T-helper 2 cell (primary cell): ENCODE data around the gene MPZL3.
A peak's percentile ranks its signal among the peaks of the same experiment; 100 is the strongest.

Experiments
- DNase-seq, 5 experiments: peaks; one replicate each; pipeline versions ENCODE4 v3.0.0 to v3.0.0-alpha.2; 2012 to 2022

The MPZL3 gene

DNA sequence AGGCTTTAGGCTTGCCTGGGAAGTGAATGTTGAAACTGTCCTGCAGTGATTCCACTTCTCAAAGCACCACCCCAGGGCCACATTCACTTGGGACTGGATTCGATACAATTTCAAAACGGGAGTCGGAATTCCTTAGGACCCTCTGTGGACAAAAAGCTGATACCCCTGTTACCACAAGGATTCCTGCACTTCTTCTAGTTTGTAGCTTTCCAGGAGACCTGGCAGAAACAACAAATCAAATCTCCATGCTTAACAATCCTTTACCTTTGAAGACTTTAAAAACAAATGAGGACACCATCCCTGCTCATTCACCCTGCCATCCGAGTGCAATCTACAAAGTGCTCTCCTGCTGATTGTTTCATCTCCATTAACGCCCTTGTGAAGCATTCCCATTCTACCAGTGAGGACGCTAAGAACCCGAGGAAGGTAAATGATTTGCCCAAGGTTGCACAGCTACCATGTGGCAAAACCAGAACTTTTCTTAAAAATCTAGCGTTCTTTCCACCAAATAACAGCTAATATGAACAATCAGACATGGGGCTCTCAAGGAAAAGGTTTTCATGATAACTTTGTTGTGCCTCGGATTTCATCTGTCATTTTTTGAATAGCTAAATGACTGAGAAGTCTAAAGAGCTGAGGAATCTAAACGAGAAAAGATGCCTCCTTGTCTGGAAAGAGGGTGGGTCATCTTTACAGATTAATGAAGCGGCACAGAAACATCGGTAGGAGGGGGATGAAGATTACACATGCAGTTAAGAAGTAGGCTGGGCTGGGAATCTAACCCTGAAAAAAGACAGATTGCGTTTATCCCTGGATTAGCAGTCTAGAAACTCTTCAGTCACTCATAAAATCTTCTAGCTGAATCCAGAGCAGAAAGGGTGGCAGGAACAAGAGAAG lies 12.7 kb upstream of the MPZL3 start:
- DNase-seq = no peak

DNA sequence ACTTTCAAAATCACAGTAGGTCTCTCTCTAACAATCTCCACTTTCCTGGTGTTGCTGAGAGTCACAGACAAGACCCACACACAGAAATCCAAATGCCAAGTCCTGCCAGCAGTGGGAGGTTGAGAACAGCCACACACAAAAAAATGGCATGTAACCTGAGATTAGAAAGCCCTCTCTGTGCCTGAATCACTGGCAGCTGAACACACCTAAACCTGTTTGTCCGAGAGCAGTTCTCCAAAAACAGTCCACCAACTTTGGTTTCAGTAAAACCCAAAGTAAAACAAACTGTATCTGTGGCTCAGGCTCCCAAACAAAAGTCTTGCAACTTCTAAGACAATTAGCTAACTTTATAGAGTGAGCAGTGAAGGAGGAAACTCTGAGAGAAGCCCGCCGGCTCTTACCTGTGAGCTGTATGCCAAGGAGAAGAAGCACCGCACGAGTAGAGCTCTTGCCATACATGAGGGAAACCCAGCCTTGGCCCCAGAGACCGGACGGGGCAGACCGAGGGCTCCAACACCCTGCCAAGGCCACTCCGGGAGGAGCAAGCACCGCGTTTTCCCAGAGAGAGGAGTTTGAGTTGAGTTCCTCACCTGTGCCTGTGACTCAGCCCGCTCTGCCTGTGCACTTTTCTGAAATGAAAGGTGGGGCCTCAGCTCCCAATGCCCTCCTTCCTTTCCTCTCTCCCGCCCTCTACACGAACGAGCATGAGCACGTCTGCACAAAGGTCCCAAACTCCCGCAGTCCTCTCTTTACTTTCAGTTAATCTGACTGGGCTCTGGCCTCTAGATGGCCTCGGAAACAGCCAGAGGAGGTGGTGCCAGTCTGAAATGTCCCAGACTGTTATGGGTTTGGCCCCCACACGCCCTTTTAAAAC lies 11.8 kb upstream of the MPZL3 start, which contains the start of gene MPZL2:
TSS of gene MPZL2 (minus strand) at position 603 of the 874 bp plus-strand sequence. CDS start at position 459, 144 bp downstream.
- DNase-seq = no peak

DNA sequence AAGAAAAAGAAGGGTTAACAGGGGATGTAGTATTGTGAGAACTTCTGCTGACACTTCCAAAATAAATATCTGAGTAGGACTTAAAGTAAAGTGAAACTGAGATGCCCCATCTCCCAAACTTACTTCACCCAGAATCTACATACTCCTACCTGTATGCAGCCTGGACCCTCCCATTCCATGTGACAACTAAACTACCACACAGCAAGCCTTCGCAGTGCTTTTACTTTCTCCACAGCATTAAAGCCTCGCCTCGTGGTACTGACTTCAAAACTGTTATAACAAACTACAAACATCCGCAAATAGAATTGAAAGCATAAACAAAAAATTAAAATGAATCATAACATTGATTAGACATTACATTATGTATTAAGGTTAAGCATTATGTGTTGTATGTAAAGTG lies 10.9 kb upstream of the MPZL3 start:
- no peak for DNase-seq

DNA sequence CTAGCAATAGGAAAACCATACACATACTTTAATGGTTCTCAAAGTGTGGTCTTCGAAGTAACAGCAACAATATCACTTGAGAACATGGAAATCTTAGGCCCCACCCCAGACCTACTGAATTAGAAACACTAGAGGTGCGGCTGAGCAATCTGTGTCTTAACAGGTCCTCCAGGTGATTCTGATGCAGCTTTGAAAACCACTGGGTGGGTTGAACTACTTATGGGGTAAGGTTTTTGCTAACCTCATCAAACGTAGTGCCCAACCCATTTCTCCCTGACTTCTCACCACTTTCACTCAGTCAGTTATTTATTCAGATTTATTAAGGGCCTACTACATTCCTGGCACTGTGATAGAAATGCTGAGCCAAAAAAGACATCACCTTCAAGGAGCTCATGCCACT lies 8.2 kb upstream of the MPZL3 start:
- peak in 1 of 5 experiments; percentile 54 for DNase-seq

DNA sequence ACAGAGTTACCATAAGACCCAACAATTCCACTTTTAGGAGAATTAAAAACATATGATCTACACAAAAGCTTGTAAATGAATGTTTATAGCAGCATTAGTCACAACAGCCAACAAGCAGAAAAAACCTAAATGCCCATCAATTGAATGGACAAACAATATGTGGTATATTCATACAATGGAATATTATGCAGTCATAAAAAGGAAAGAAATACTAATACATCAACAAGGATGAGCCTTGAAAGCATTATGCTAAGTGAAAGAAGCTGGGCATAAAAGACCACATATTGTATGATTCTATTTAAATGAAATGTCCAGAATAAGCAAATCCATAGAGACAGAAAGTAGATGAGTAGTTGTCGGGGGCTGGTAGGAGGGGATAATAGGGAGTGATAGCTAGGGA lies 7.0 kb upstream of the MPZL3 start:
- no peak for DNase-seq

DNA sequence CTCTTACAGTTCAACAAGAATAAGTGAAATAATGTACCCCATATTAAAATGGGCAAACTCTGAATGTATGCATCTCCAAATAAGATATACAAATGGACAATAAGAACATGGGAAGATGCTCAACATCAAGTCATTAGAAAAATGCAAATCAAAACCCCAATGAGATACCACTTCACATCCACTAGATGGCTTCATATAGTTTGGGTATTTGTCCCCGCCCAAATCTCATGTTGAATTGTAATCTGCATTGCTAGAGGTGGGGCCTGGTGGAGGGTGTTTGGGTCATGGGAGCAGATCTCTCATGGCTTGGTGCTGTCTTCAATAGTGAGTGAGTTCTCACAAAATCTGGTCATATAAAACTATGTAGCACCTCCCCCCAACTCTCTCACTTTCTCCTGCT lies 6.2 kb upstream of the MPZL3 start:
- DNase-seq = peak in 1 of 5 experiments; percentile 57

DNA sequence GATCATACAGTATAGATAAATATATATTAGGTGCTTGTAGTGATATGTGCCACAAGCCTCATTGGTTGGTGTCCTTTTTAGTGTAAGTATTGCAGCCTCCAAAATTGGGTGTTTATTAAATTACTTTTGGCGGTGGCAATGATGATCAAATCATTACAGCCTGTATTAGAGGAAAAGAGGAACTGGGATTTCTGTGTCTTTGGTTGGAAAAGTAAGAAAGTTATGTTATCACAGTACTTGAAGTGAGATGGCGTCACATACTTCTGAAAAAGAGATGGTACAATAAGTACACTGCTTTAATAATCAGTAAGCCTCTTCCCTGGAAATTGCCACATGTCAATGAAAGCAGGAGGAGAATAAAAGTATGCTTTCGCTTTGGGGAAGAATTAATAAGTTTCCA lies 523 bp upstream of the MPZL3 start:
- DNase-seq = no peak

DNA sequence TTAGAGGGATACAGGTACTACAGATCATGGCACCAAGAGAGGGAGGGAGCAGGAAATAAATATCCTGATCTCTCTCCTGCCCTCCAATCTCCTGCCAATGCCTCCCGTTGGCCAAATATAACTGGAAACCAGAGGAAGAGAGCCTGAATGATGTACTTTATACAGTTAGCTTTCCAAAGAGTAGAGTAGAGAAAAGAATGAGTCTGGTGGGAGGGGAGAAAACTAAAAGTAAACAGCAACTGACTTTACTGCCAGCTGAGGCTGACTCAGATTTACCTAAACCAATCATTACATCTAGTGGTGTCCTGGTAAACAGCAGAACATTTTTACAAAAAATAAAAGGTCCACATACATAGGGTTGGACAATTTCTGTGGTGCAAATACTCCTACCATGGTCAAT lies 5.1 kb downstream of the MPZL3 start:
- peak in 1 of 5 experiments; percentile 85 for DNase-seq

DNA sequence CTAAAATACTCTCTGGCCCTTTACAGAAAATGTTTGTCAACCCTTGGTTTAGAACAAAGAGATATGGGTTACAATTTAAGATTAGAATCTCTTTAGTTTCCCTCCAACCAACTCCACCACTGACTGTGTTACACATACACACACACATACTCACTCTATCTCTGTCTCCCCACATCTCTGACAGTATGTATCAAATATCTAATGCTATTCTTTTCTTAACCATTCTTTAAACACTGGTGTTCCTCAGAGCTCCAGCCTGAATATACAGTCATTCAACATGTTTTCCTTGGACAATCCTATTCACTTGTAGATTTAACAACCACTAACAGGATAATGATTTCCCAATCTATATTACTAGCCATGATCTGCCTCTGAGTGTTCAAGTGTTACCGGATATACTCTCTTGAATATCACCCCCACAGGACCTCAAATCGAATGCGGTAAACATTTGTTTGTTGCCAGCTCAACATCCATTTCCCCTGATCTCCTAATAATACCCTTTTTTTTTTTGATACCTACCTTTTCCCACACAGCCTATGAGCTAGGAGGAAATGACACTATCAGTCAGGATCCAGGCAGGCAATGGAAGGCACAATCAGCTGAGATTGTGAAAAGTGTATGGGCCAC lies 6.1 kb downstream of the MPZL3 start:
- peak in 2 of 5 experiments; percentile 29 to 88 for DNase-seq

DNA sequence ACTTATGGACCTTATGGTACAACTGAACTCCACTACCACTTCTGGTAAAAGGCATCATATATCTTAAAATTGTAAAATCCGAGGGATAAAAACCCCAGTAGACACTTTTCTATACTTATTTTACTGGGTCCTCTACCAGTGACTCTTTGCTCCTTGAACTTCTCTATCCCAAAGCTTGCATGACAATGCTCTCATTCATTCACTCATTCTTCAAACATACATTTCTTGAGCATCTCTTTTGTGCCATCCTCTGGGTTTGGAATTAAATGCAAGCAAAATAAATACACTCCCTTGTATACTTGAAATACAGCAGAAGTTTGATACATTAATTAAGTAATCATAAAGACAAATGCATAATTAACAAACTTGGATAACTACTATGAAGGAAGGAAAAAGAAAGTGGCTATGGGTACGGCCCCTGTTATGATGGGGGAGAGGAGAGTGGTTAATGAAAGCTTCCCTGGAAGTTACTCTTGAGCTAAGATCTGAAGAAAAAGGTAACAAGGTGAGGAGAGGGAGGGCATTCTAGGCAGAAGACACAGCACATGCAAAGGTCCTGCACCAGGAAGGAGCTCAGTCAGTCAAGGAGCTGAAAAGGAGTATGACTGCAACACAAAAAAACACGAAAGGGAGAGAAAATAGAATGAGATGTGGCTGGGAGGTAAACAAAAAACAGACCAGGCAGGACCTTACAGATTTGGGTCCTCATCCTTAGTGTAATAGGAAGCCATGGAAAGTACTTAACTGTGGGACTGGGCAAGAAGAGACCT lies 8.0 kb downstream of the MPZL3 start:
- DNase-seq = no peak

DNA sequence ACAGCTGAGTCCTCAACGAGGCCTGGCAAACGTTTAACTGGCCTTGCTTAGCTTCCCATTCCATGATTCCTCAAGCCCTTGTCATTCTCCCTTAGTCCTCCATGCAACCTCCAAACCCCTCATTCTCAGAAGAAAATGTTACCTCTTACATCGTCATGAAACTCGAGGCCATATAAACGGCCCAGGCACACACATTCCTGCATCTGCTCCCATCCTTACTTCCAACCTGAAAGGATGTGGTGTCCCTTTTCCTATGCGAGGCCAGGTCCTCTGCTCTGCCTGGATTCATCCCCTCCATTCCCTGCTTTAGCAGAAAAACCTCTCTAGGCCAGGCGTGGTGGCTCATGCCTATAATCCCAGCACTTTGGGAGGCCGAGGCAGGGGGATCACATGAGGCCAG lies 9.0 kb downstream of the MPZL3 start:
- no peak for DNase-seq

DNA sequence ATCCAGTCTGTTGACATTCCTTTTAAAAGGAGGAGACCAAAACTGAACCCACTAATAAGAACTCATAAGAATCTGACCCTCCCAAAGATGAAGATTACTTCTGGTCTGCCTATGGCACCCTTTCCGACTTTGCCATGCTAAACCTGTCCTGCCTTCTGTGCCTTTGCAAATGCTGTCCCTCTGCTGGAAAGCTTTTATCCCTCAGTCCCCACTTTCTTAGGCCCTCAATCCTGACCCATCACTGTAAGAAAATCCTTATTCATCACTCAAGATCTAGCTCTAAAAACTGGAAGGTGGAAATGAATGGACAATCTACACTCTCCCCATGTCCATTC lies 10.4 kb downstream of the MPZL3 start:
- DNase-seq = no peak

DNA sequence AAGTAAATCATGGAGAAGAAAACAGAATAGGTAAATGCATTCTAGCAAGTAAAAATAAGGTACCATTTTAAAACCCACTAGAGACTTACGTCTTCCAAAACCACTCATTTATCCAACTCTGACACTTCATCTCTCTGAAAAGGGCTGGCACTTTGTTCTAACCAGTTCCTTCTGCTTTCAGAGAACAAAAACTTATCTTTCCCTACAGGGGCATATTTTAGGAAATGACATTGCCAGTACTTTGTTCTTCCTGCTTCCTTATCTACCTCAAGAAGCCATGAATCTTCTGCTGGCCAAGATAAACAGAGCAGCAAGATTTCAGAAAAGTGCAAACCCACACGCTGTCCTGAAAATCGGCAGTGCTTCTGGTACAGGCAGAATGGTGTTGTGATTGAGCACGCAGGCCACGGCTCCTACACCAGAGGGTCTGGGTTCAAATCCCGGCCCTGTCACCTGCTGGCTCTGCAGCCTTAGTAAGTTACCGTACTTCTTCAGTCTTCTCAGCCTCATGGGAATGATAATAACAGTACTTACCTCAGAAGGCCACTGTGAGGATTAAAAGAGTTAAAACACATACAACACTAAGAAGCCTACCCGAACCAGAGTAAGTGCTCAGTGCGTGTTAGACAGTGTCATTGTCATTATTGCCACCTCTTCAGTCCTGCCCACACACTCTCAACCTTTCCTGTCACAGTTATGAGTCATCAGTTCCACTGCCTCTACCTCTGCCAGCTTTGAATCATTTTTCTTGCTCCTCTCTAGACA lies 11.0 kb downstream of the MPZL3 start:
- peak in 4 of 5 experiments; percentile 19 to 96 (median 56) for DNase-seq

DNA sequence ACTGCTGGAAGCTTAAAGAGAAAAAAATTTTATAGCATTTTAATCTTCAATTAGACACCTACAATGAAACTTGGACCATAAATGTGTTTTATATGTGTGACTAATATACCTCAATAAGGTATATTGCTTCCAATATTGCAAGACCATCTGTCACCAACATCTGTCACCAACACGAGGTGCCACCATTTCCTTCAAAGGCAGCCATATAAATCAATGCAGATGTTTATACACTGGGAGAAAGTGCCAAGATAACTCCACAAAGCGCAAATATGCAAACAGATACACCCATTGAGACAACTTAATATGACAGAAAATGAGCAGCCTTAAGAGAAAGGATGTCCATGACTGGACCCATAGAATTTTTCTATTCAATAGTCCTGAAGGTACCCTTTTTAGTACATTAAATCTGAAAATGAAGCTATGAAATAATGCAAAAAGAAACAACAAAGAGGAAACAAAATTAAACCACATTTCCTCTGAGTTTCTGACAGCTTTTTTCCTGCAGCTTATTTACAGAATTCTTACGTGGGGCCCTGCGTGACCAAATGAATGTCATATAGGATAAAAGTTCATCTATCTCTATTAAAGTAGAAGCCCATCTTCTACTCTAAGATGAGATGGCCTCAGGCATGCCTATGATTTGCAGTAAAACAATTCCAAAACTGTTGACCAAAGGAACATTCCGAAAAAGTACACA lies 12.5 kb downstream of the MPZL3 start:
- no peak for DNase-seq

DNA sequence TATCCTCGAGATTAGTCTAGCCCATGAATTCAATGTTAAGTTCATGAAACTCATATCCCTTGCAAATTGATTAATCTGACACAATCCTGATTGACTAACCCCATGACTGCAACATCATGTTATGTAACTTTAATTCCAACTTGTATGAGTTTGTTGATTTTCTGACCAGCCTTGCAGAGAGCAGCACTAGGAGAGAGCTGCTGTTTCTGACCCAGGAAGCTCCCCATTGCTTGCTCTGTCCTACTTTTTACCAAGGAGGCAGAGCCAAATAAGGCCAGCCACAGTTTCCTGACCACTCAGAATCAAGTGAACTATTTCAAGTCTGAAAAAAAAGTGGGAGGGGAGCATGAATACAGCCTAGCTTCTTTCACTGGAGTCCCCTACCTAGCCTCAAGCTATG lies 13.2 kb downstream of the MPZL3 start:
- DNase-seq = no peak

DNA sequence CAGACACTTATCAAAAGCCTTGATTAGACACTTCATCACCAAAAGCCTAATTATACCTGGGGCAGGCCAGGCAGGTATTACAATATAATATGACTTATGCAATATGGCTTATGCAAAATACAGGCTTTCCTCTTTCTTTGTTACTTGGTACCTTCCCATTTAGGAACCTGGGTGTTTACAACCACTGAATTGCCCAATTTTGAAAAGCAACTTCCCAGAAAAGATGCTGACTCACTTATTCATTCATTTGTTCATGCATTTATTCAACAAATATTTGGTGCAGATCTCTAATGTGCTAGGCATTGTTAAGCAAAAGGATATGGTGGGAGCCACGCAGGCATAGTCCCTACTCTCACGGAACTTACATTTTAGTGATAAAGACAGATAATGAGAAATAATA lies 13.7 kb downstream of the MPZL3 start:
- no peak for DNase-seq

DNA sequence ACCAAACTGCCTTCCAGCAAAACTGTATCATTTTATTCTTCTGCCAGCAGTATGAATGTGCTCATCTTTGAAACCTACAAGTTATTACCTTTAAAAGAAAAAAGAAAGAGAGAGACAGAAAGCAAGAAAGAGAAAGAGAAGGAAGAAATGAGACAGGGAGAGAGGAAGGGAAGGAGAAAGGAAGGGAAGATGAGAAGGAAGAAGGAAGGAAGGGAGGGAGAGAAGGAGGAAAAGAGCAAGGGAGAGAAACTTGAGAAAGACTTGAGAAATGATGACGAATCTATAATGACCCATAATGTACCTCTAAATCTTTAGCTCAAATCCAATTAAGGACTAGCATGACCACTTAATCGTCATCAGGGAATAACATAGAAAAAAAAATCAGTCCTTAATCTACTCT lies 16.0 kb downstream of the MPZL3 start:
- no peak for DNase-seq

DNA sequence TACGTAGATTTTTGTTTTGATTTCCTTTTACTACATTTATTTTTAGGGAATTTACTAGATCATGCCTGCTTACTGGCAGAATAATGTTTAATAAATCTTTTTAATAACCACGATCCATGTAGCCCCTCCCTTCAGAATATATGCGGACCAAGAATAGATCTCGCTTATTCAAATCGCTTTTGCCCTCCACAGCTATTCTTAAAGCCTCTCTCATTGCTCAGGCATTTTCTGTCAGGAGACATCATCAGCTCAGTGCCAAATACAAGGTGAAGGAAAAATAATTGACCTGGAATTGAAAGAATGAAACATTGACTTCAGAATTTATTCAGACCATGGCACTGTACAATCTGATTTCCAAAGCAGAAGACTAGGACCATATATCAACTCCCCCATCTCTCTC lies 17.3 kb downstream of the MPZL3 start:
- no peak for DNase-seq

DNA sequence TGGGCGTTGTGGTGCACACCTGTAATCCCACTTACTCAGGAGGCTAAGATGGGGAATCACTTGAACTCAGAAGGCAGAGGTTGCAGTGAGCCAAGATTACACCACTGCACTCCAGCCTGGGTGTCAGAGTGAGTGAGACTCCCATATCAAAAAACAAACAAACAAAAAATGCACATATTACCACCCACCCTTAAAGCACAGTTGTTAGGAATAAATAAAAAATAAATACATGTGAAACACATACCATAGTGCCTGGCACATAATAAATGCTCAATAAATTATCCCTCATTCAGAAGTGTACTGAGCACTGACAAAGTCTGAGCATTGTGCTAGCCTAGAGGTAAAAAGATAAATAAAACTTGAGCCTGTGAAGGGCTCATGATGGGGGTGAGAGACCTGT lies 18.3 kb downstream of the MPZL3 start:
- no peak for DNase-seq

DNA sequence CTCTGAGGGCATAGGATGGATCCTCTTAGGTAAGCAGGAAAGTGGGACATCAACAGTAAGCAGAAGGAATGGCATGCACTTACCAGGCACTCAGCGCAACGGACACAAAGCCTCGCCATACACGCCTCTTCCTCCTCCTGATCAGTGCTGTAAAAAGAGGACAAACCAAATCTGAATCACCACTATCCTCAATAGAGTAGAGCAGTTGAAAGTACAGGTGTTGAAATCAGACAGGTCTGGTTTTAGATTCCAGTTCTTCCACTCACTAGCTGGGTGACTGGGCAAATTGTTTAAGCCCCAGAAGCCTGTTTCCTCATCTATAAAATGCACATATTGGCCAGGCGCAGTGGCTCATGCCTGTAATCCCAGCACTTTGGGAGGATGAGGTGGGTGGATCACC lies 18.8 kb downstream of the MPZL3 start:
- DNase-seq = no peak

DNA sequence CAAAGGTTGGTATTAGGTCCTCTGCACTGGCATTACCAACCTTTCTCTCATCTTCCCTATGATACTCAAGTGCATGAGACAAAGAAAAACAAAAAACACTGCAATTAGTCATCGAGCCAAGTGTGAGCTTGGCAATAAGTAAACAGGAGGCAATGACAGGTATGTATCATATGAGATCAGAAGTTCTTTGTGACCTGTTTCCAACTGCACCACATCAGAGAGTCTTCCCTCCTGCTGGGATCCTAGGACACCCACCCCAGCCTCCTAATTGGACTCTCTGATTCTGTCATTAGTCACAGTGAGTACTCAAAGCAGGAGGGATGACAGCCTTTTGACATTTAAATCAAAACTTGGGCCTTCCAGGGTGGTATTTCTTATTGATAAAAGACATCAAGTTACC lies 19.5 kb downstream of the MPZL3 start:
- peak in 1 of 5 experiments; percentile 46 for DNase-seq
